CD4-positive, alpha-beta memory T cell (primary cell): Measurements from ENCODE around the gene C2orf68. TPM values are rescaled to one million over a fixed set of nuclear protein-coding genes. Genes with fewer than 3 reads are reported as not detected.
"Not testable (repeated sequence)": the region's sequence is repeated elsewhere in the genome, so short reads cannot be mapped to it uniquely, and the experiment has no call there.

ENCODE experiments used
- CTCF ChIA-PET: fragments of 350-600 bp; sonication (Branson Sonifier 250); formaldehyde crosslinking; loops from one replicate; lab custom pipeline; 2021; ENCODE audit warnings: inconsistent platforms; ENCODE audit not compliant: partially characterized antibody; lab: Charles Lee
- POLR2A ChIA-PET: fragments of 350-600 bp; sonication (Branson Sonifier 250); formaldehyde crosslinking; loops from one replicate; lab custom pipeline; 2021; ENCODE audit not compliant: partially characterized antibody; lab: Charles Lee
- DNase-seq, 5 donors: peaks; one replicate each; pipeline versions ENCODE4 v3.0.0 to v3.0.0-alpha.2; 2020 to 2022; ENCODE audit warnings: mixed read lengths in 1 of 5
- H3K27ac ChIP-seq: one replicate; pipeline ENCODE4 v1.7.0; 2013; ENCODE audit warnings: low read depth, low read length
- H3K27me3 ChIP-seq: 2 replicates; pipeline ENCODE4 v1.7.0; 2013; ENCODE audit warnings: mild to moderate bottlenecking, low read length, moderate library complexity; ENCODE audit not compliant: insufficient read depth
- H3K36me3 ChIP-seq: 2 replicates; pipeline ENCODE4 v1.7.0; 2013; ENCODE audit warnings: mild to moderate bottlenecking, low read length, moderate library complexity; ENCODE audit not compliant: insufficient read depth
- H3K4me1 ChIP-seq: 2 replicates; pipeline ENCODE4 v1.7.0; 2013; ENCODE audit warnings: mild to moderate bottlenecking, low read length, moderate library complexity; ENCODE audit not compliant: insufficient read depth
- H3K4me3 ChIP-seq, 2 donors: one replicate each; pipeline ENCODE4 v1.7.0; 2013; ENCODE audit warnings: low read length in 2 of 2, mild to moderate bottlenecking in 1 of 2
- H3K9me3 ChIP-seq, 2 donors: one replicate each; pipeline ENCODE4 v1.7.0; 2013; ENCODE audit warnings: low read length in 2 of 2, control low read depth in 1 of 2; ENCODE audit not compliant: control insufficient read depth in 1 of 2
- H3K27ac Mint-ChIP-seq, 7 donors: one replicate each; pipeline ENCODE4 v1.8.0; 2020 to 2021; ENCODE audit warnings: mixed read lengths in 7 of 7, mild to moderate bottlenecking in 6 of 7, inconsistent platforms in 3 of 7, moderate library complexity in 3 of 7
- H3K27me3 Mint-ChIP-seq, 2 donors: one replicate each; pipeline ENCODE4 v1.8.0; 2020 to 2021; ENCODE audit warnings: mixed read lengths in 2 of 2
- H3K36me3 Mint-ChIP-seq, 2 donors: one replicate each; pipeline ENCODE4 v1.8.0; 2020 to 2021; ENCODE audit warnings: mixed read lengths in 2 of 2, inconsistent platforms in 1 of 2, mild to moderate bottlenecking in 1 of 2
- H3K4me1 Mint-ChIP-seq, 4 donors: one replicate each; pipeline ENCODE4 v1.8.0; 2020 to 2021; ENCODE audit warnings: mixed read lengths in 4 of 4, mild to moderate bottlenecking in 1 of 4
- H3K4me3 Mint-ChIP-seq, 8 donors: one replicate each; pipeline ENCODE4 v1.8.0; 2020 to 2021; ENCODE audit warnings: mixed read lengths in 8 of 8, mild to moderate bottlenecking in 7 of 8, moderate library complexity in 6 of 8, inconsistent platforms in 3 of 8
- H3K9me3 Mint-ChIP-seq, 8 donors: one replicate each; pipeline ENCODE4 v1.8.0; 2020 to 2021; ENCODE audit warnings: mixed read lengths in 8 of 8, mild to moderate bottlenecking in 5 of 8, inconsistent platforms in 3 of 8, moderate library complexity in 1 of 8
- intact Hi-C: fragments of 100-400 bp; cut with micrococcal nuclease; formaldehyde crosslinking; loops from one replicate; pipeline ENCODE4 v1.15.1; 2023
- polyA plus RNA-seq, 2 donors: library from polyadenylated mRNA; unstranded; fragments of 300-500 nt; fragmentation: Illumina TruSeq; gene quantifications; one replicate each; pipeline ENCODE4 v1.2.3, GENCODE V29; 2021
- total RNA-seq, 2 experiments: library from RNA; stranded (reverse); gene quantifications; one replicate each; pipeline ENCODE4 v1.2.3, GENCODE V29; 2021

The C2orf68 gene, protein sequence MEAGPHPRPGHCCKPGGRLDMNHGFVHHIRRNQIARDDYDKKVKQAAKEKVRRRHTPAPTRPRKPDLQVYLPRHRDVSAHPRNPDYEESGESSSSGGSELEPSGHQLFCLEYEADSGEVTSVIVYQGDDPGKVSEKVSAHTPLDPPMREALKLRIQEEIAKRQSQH
- total RNA-seq = 10 to 100 TPM; 87.3 to 89.9 TPM
- 10 to 100 TPM; 16.9 to 19.4 TPM for polyA plus RNA-seq

GRCh38 chr2:85611705-85612587 is at the start of gene C2orf68:
Gene C2orf68, minus strand, starts transcription at chr2:85612066. Its CDS starts 82 bp downstream, at chr2:85611984.
- H3K4me3 Mint-ChIP-seq = peak within 1 kb of the TSS; percentile 96 to 100 (median 98)
- intact Hi-C loops = loop anchor here (1.0 to 10.0 kb wide), 4 partner anchors 10 to 287 kb away; partner anchors contain the start of genes GGCX, RNF181, TGOLN2 and TMEM150A

DNA sequence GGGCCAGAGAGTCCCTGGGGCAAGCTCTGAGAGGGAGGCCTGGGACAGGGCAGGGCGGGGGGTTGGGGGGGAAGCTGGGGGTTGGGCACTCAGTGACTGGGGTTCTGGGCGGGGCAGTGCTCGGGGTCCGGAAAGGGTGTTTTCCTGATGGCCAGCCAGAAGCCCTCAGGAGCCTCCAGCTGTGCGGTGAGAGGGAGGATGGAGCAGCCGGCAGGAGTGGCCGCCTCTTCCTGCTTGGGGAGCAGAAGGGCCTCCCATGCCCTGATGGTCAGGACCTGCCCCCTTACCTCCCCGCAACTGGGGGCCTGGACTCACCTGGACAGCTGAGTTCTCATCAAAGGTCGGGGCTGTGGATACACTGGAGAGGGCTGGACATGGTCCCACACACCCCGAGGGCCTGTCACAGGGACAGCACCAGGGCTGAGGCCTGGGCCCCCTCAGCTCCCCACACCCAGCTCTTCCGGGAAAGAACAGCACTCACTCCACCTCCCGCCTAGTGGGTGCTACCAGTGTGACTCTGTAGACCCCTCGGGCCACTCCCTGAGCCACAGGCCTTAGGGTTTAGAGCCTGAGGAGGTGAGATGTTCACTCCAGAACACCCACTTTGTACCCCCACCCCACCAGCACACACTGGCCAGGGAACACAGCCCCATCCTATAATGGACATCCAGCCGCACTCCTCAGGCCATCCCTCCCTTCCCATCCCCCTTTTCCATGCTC is 49.4 kb upstream of the C2orf68 start:
- Histone ChIP-seq H3K9me3 (no peaks in the 10 kb centered on the region), H3K27me3 (no peaks in the 10 kb centered on the region), H3K4me1 (no peaks in the 10 kb centered on the region), H3K27ac (no peak overlapping the region), H3K4me3 (no peak overlapping the region), H3K36me3 (no peaks in the 10 kb centered on the region)
- no peak for DNase-seq
- H3K4me1 Mint-ChIP-seq = no peaks in the 10 kb centered on the region
- no peaks in the 10 kb centered on the region for H3K9me3 Mint-ChIP-seq
- no peaks in the 10 kb centered on the region for H3K27me3 Mint-ChIP-seq
- intact Hi-C loops = no loop called here
- no peak overlapping the region for H3K4me3 Mint-ChIP-seq
- H3K36me3 Mint-ChIP-seq = peaks cover 6 to 14% of the 10 kb centered on the region in 2 donors
- CTCF ChIA-PET = interaction anchor here (1.2 kb wide), 1 partner anchor 29 kb away, joined by 4 read pairs; no protein-coding TSS in a partner anchor
- POLR2A ChIA-PET = no interaction called here
- H3K27ac Mint-ChIP-seq = no peak overlapping the region

More at GRCh38 chr2:85611705-85612587, at the start of gene C2orf68:
- peaks cover 13% of the 10 kb centered on the region for H3K36me3 ChIP-seq
- H3K27me3 ChIP-seq = no peaks in the 10 kb centered on the region
- H3K4me3 ChIP-seq = peak within 1 kb of the TSS; percentile 57 to 86
- H3K4me1 ChIP-seq = peaks cover 30% of the 10 kb centered on the region
- H3K9me3 Mint-ChIP-seq = no peaks in the 10 kb centered on the region
- POLR2A ChIA-PET = interaction anchor here (0.6 to 6.5 kb wide), 15 partner anchors 9 to 284 kb away, joined by 3 to 86 read pairs (median 6); partner anchors contain the start of genes GGCX, MAT2A, RNF181 and SH2D6
- DNase-seq = peak; percentile 77 to 86 (median 77)
- H3K9me3 ChIP-seq = no peaks in the 10 kb centered on the region
- peaks cover 15 to 36% of the 10 kb centered on the region in 2 donors for H3K36me3 Mint-ChIP-seq
- no peaks in the 10 kb centered on the region for H3K27me3 Mint-ChIP-seq
- H3K27ac ChIP-seq = peak within 1 kb of the TSS; percentile 72
- CTCF ChIA-PET = interaction anchor here (0.7 to 1.7 kb wide), 7 partner anchors 8 to 61 kb away, joined by 3 to 8 read pairs (median 4); partner anchors contain the start of gene TMEM150A
- peaks cover 13 to 41% (median 25%) of the 10 kb centered on the region in 4 donors for H3K4me1 Mint-ChIP-seq
- H3K27ac Mint-ChIP-seq = peak within 1 kb of the TSS; percentile 94 to 97 (median 97)

DNA sequence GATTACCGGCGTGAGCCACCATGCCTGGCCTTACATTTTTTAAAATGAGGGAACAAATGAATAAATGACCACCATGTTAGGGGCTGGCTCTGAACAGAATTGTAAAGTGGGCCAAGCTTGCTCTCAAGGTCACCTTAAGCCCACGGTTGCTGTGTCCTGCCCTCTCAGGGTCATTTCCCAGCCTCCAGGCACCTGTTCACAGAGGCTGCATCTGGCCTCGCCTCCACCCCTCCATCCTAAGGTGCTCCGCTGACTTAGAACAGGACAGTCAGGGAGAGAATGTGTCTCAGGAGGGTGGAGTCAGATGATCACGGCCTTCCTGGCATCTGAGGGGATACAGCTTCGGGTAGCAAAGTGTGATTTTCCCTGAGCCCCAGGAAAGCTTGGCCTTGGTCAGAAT is 48.9 kb upstream of the C2orf68 start:
- no peaks in the 10 kb centered on the region for H3K27me3 Mint-ChIP-seq
- no peaks in the 10 kb centered on the region for H3K36me3 ChIP-seq
- H3K27ac Mint-ChIP-seq = no peak overlapping the region
- no peaks in the 10 kb centered on the region for H3K9me3 ChIP-seq
- H3K4me3 Mint-ChIP-seq = no peak overlapping the region
- H3K27me3 ChIP-seq = no peaks in the 10 kb centered on the region
- H3K4me3 ChIP-seq = no peak overlapping the region
- H3K4me1 ChIP-seq = no peaks in the 10 kb centered on the region
- no peak for DNase-seq
- POLR2A ChIA-PET = no interaction called here
- H3K27ac ChIP-seq = no peak overlapping the region
- H3K9me3 Mint-ChIP-seq = no peaks in the 10 kb centered on the region
- intact Hi-C loops = no loop called here
- no peaks in the 10 kb centered on the region for H3K4me1 Mint-ChIP-seq
- peaks cover 10 to 20% of the 10 kb centered on the region in 2 donors for H3K36me3 Mint-ChIP-seq
- CTCF ChIA-PET = interaction anchor here (1.2 to 3.5 kb wide), 2 partner anchors 24 to 28 kb away, joined by 4 to 17 read pairs; no protein-coding TSS in a partner anchor

GRCh38 chr2:85660301-85660700 is 48.4 kb upstream of the C2orf68 start:
- H3K4me3 Mint-ChIP-seq = not testable (repeated sequence)

GRCh38 chr2:85659324-85659981 is 47.6 kb upstream of the C2orf68 start:
- Mint-ChIP-seq H3K36me3 (peaks cover 10 to 25% of the 10 kb centered on the region in 2 donors), H3K4me3 (no peak overlapping the region), H3K4me1 (no peaks in the 10 kb centered on the region), H3K9me3 (no peaks in the 10 kb centered on the region), H3K27ac (no peak overlapping the region), H3K27me3 (no peaks in the 10 kb centered on the region)
- ChIA-PET POLR2A (no interaction called here), CTCF (interaction anchor here (0.8 to 3.5 kb wide), 4 partner anchors 20 to 46 kb away, joined by 3 to 17 read pairs (median 6); no protein-coding TSS in a partner anchor)
- Histone ChIP-seq H3K36me3 (no peaks in the 10 kb centered on the region), H3K9me3 (no peaks in the 10 kb centered on the region), H3K27me3 (no peaks in the 10 kb centered on the region), H3K4me3 (no peak overlapping the region), H3K27ac (no peak overlapping the region), H3K4me1 (no peaks in the 10 kb centered on the region)
- DNase-seq = no peak
- intact Hi-C loops = no loop called here

More at GRCh38 chr2:85660301-85660700, 48.4 kb upstream of the C2orf68 start:
- H3K4me1 Mint-ChIP-seq, DNase-seq, H3K9me3 Mint-ChIP-seq, H3K27me3 Mint-ChIP-seq, H3K4me1 ChIP-seq, H3K9me3 ChIP-seq, intact Hi-C loops, H3K27me3 ChIP-seq, POLR2A ChIA-PET, H3K27ac Mint-ChIP-seq, H3K4me3 ChIP-seq, H3K36me3 ChIP-seq, H3K27ac ChIP-seq: not testable (repeated sequence)
- peaks cover 10 to 23% of the 10 kb centered on the region in 2 donors for H3K36me3 Mint-ChIP-seq
- CTCF ChIA-PET = interaction anchor here (1.2 to 3.5 kb wide), 2 partner anchors 23 to 28 kb away, joined by 4 to 17 read pairs; no protein-coding TSS in a partner anchor

DNA sequence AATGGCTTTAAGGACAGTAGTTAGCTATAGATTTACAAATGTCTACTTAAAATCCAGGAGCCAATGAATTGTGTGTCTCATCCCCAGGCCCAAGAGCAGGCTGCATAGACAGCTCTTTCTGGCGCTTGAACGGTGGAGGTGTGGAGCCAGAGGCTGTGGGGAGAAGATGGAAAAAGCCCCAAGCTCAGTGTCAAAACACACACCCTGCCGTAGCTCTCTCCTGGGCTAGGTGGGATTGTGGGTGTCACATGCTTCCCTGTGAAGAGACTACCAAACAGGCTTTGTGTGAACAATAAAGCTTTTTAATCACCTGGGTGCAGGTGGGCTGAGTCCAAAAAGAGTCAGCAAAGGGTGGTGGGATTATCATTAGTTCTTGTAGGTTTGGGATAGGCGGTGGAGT is 45.5 kb upstream of the C2orf68 start:
- H3K4me1 ChIP-seq, H3K9me3 Mint-ChIP-seq, H3K27me3 Mint-ChIP-seq, H3K9me3 ChIP-seq, intact Hi-C loops, DNase-seq, POLR2A ChIA-PET, H3K27me3 ChIP-seq, H3K27ac ChIP-seq, H3K36me3 ChIP-seq, H3K4me1 Mint-ChIP-seq, H3K4me3 ChIP-seq: not testable (repeated sequence)
- Mint-ChIP-seq H3K4me3 (peak overlapping the region in 1 of 8 donors; percentile 17), H3K36me3 (peaks cover 23 to 38% of the 10 kb centered on the region in 2 donors), H3K27ac (peak overlapping the region in 3 of 7 donors; percentile 42 to 70 (median 51))
- CTCF ChIA-PET = interaction anchor here (3.5 kb wide), 1 partner anchor 20 kb away, joined by 17 read pairs; no protein-coding TSS in a partner anchor
